COLO668 (cell line): ENCODE measurements around the gene RPGR.

Experiments
- DNase-seq: peaks from one replicate; lab custom pipeline; 2025; ENCODE audit not compliant: unreplicated experiment; lab: John Stamatoyannopoulos, UW

Gene RPGR

DNA sequence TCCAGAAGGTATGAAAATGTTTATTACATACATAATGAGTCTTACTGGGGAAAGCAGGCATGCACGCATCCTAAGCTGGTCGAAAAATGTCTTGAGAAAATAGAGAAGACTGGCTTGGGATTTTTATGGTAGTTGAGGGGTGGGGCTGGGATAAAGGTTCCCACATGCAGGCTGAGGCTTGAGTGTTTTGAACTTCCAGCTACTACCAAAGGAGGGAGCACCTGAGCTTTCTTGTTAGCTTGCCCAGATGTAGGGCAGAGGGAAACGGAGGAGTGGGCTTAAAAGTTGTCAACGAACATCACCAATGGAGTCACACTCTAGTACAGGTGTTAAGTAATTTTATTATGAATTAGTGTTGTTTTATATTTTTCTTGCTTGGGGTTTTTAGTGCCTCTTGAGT is 67.1 kb downstream of the RPGR start:
- DNase-seq, result peak; percentile 12

DNA sequence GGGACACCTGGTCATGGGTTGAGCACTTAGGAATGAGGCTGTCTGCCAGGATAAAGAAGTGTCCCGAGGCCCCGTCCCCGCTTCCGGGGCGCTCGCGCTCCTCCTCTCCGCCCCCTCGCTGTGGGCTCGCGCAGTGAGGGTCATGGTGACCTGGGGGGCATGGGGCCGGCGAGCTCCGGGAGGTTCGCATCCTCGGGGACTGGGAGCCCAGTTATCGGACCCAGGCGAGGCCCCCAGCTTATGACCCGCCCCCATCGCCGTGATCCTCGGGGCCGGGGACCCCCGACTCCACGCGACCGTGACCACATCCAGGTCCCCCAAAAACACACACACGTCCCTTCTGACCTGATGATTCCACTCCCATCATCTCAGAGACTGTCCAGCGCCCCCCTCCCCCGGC is 71.3 kb downstream of the RPGR start:
- no peak for DNase-seq

DNA sequence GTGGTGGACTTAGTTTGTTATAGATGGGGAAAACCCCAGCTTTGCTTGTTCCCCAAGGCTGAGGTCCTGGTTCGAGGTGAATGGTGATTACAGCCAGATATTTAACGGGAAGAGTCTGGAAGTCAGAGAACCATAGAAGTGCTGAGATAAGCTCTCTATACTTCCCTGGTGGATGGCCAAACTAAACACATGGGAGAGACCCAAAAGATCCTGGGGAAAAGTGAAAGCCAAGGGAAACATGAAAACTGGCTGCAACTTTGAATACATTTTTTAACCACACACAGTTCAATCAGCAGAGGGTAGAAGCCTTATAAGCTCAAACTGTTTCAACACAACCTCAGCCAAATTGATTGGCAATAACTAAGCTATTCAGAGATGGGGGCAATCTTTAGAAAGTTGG is 77.3 kb downstream of the RPGR start:
- DNase-seq, result no peak

DNA sequence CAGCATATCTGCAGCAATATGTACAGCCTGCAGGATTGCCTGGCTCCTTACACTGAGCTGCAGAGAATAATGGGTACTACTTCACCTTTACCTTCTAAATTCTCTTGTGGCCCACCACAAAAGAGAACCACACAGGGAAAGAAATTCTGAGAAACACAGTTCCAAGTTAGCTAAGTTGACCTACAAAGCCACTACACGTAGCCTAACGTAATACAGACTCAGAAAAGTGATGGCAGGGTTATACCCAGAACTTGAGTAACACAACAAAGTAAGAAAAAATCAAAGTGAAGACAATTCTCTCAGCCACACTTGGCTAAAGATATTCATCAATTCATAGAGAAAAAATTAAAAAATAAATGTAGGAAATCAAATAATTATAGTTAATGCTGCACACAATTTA is 80.3 kb downstream of the RPGR start:
- DNase-seq, result no peak

DNA sequence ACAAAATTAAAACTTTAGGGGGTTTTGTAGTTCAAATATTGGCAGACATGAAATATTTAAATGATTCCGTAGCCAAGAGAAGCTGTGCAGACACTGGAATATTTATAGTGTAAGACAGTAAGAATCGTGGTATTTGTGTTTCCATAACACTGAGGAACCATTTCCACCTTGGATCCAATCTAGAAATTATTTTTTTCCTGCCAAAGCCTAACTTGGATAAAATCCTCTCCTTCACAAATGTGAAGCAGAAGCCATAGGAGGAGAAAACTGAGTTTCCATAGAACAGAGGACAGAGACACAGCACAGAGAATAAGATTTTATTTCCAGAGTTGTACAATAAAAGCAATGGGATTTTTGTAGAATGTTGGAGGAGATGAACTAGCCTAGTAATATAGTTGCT is 86.8 kb downstream of the RPGR start:
- no peak for DNase-seq

DNA sequence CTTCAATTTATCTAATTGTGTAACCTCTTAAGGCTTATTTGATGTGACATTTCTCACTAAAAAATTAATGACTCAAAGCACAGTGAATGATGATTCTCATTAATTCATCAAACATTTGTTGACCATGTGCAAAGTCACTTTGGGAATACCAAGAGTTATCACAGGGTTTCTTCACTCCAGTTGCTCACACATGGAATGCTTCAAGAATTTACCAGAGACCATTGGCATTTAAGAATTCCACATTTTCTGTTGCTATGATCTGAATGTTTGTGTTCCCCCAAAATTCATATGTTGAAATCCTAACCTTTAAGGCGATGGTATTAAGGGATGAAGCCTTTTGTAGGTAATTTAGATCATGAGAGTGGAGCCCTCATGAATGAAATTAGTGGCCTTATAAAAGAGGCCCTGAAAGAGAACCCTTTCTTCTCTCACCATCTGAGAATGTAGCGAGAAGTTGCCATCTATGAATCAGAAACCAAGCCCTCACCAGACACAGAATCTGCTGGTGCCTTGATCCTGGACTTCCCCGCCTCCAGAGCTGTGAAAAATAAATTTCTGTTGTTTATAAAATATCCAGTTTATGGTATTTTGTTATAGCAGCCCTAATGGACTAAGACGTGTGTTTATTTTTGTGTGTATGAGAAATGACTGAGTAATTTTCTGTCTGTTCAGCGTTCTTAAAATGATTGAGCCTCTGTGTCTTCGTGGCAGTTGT is 90.3 kb downstream of the RPGR start:
- no peak for DNase-seq

DNA sequence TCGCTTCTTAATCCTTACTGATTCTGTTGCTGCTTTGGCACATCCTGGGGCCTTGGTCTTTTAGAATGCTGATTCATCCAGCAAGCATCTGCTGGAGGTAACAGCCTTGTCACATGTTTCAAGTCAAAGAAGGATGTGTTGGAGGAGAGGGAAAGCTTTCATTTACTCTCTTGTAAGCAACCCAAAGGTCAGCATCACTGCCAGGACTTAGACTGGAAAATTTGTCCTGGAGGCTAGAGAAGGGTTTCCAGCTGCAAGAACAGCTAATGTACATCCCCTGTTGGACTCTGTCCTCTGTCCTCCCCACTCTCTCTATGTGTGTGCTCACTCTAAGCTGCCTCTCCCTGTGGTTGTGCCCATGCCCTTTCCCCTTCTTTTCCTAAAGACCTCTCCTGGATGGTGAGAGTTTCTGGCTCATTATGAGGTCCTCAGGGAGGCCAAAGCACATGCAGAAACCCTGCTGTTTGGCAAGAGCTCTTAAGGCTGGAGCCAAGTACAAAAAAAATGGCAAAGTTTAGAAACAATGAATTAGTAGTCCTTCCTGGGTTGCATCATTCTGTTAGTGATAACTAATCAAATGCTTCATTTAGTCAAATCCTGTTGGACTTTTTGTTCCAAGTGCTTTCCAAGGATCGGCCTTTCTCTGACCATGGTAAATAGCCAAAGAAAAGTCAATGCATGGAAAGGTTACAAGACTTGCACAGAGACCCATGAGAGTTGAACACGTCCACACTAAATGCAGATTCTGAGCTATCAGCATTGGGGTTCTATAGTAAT is 93.2 kb downstream of the RPGR start:
- no peak for DNase-seq

DNA sequence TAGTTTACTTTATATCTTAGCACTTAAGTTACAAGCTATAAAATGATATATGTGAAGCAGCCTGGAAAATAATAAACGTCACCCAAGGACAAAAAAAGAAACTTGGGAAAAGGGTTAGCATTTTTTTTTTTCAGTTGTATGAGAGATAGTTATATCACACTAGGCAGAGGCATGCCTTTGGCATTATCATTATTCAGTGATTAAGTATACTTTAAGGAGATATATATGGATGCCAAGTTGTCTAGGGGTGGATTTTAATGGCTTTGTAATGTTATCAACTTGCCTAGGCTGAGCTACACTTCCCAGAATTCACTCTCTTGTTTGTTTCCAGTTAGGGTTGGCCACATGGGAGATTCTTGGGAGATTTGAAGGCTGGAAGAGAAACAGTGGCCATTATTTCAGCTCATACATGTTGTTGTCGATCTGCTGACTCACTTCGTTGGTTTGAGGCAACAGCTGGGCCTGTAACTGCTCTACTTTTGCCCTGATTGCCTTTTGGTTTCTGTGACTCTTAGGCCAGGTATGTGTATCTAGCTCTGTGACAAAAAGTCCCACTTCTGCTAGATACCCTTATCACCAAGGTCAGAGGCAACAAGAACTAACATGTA is 95.1 kb downstream of the RPGR start:
- DNase-seq, result no peak

DNA sequence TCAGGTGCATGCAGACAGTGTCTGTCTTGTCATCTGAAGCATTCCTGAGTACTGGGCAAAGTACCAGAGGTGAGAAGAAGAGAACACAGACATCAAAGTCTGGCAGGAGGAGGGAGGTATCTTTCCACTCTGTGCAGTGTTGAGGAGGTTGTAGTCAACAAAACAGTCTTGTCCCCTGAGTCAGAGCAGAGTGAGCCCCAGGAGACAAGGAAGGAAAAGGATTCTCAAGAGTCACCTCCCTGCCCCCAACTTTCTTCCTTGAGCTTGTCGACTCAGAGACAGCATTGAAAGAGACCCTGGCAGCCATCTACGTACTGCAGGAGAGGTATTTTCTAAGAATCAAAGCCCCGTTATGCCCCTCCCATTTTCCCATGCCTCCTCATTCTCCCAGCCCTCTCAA is 102.2 kb downstream of the RPGR start:
- DNase-seq, result no peak

DNA sequence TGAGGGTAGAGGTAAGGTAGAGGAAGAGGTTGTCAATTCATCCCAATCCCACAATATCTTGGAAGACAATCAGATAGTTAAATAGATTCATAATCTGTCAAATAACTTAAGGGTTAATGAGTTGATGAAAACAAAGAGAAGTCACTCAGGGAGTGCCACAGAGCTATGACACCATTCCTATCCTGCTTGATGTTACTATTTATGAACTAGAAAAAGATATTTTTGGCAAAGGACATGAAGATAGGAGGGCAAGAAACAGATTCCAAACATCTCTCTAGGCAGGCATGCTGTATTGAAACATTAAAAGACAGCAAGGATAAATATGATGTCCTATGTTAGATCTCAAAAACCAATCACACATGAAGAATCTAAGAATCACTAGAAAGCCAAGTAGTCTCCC is 103.1 kb downstream of the RPGR start:
- no peak for DNase-seq

DNA sequence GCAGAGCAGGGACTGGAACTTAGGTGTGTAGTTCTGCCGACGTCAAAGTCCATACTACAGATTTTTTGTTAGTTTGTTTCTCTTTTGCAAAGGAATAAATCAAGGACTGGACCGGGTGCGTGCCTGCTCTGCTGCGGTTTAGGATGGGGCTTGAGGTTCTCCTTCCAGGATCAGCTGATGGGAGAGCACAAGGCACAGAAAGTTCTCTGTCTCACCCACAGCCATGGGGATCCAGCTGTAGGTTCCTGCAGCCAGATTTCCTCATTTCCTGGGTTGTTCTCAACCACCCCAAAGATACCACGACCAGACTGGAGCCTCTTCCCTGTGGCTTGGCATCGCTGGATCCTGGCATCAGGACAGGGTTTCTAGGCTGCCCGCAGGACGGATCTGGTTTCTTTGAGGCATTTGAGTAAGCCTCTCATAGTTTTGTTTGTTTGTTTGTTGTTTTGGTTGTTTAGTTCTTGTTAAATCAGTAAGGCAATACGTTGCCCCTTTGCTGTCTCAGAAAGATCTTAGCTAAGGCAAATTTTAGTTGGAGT is 105.8 kb downstream of the RPGR start:
- DNase-seq, result no peak

DNA sequence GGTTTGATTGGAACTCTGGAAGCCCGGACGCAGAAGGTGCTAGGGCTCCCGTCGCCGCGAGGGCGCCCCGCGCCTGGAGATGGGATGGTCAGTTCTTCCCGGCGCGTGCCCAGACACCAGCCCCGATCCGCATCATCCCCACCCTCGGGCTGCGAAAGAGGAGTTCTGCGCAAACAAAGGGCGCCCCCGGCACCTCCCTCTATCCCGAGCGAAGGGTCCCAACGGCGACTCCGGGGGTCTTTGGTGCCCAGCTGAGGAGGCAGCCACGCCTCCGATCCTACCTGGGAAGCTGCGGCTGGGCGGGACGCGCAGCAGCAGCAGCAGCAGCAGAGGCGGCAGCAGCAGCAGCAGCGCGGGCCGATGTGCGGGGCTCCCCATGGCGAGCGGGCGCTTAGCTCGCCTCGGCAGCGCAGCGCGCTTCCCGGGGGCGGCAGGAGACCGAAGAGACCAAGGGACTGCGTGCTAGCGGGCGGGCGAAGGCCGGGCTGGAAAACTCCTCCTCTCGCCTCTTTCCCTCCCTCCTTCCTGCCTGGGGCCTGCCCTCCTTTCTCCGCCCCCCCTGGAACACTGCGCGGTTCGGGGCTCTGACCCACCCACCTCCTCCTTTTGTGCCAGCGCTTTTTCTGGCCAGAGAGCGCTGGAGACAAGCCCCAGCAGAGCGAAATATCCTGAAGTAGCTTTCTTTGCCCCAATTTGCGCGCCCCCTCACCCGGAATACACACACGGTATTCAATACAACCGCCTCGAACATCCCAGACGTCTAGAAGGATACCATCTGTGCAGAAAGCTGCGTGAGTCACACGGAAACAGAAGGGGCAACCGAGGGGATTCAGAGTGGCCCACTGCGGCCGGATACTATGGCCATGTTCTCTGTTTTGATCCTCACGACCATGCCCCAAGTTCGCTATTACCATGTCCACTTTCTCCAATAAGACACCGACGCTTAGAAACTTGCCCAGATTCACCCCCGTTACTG is 106.6 kb downstream of the RPGR start, which contains the start of gene SRPX:
Gene SRPX, minus strand, starts transcription at position 457 of the 976 bp plus-strand sequence. Its CDS starts 79 bp downstream, at position 378.
- peak; percentile 28 for DNase-seq

DNA sequence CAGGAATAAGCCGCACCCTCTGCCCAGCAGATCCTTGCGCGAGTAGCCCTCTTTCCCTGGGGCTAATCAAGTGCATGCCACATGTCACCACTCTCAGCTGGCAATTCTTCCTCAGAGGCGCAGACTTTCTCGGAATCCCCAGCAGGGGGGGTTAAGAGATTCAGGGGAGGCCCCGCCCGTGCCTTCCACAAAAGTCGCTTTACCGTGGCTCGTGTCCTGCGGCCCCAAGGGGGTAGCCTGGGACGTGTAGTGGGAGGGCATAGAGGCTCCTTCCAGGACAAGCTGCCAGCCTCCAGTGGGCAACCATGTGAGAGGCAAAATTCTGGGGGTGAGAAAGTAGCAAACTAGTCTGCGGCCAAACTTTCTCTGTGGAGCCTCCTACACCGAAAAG is 107.3 kb downstream of the RPGR start:
- peak; percentile 26 for DNase-seq
